ENCODE measurements around the gene OR2A5. TPM values are rescaled to one million over a fixed set of nuclear protein-coding genes. Genes with fewer than 3 reads are reported as not detected.

The OR2A5 gene
- total RNA-seq, 1 donor = not detected

GRCh38 chr7:144102041-144102440, 53.3 kb downstream of the OR2A5 start:
- H3K4me3 ChIP-seq (ENCODE audit: low read depth, low read length) = no peak overlapping the region
- no peak for DNase-seq (ENCODE audit: low read depth)
- TF ChIP-seq CTCF (IDR thresholded peaks at IDR 0.05; ENCODE audit: insufficient read depth, low read length) = no peak

GRCh38 chr7:144105211-144105610, 56.5 kb downstream of the OR2A5 start:
- H3K4me3 ChIP-seq (ENCODE audit: low read depth, low read length) = no peak overlapping the region
- no peak for TF ChIP-seq CTCF (IDR thresholded peaks at IDR 0.05; ENCODE audit: insufficient read depth, low read length)
- DNase-seq (ENCODE audit: low read depth) = no peak

Small RNA genes lying within 50 kb of the gene (small RNA-seq; reads per million reads assigned to genes)
- not detected for gene OR2A41P

Other genes starting within 250 kb of the OR2A5 start
- gene TCAF1, start 146.8 kb upstream of the OR2A5 start, total RNA-seq (ENCODE audit: low replicate concordance) = 50.0 and 61.5 TPM in 2 replicates
- not detected in 2 replicates for gene OR2F2, start 113.7 kb upstream of the OR2A5 start, total RNA-seq (ENCODE audit: low replicate concordance)
- gene OR2F1, start 94.1 kb upstream of the OR2A5 start, total RNA-seq (ENCODE audit: low replicate concordance) = 0.09 TPM in 1 of 2 replicates, not detected in the other
- not detected in 2 replicates for gene OR6B1, start 48.6 kb upstream of the OR2A5 start, total RNA-seq (ENCODE audit: low replicate concordance)
- not detected in 2 replicates for gene OR2A25, start 20.9 kb downstream of the OR2A5 start, total RNA-seq (ENCODE audit: low replicate concordance)
- not detected in 2 replicates for gene OR2A12, start 37.3 kb downstream of the OR2A5 start, total RNA-seq (ENCODE audit: low replicate concordance)
- gene OR2A2, start 60.6 kb downstream of the OR2A5 start, total RNA-seq (ENCODE audit: low replicate concordance) = not detected in 2 replicates
- not detected in 2 replicates for gene OR2A14, start 74.2 kb downstream of the OR2A5 start, total RNA-seq (ENCODE audit: low replicate concordance)
- gene CTAGE4, start 134.5 kb downstream of the OR2A5 start, total RNA-seq (ENCODE audit: low replicate concordance) = 1.7 and 2.9 TPM in 2 replicates
- gene ARHGEF35, start 146.9 kb downstream of the OR2A5 start, total RNA-seq (ENCODE audit: low replicate concordance) = 1.1 and 2.7 TPM in 2 replicates
- not detected in 2 replicates for gene OR2A42, start 190.7 kb downstream of the OR2A5 start, total RNA-seq (ENCODE audit: low replicate concordance)
- 0.81 and 0.98 TPM in 2 replicates for gene OR2A7, start 215.8 kb downstream of the OR2A5 start, total RNA-seq (ENCODE audit: low replicate concordance)
- 6.2 TPM in 1 of 2 replicates, not detected in the other for gene CTAGE8, start 220.3 kb downstream of the OR2A5 start, total RNA-seq (ENCODE audit: low replicate concordance)

Data from fibroblast of the aortic adventitia (primary cell).